SU-DHL-6 (cell line): Measurements from ENCODE around the gene NAT9.

Experiments used
- CTCF ChIP-seq: fragments of 200-600 bp; sonication (generic); IDR thresholded peaks from one replicate; pipeline ENCODE4 v1.5.1; 2017; ENCODE audit warnings: antibody characterized with exemption, mild to moderate bottlenecking, low read length, moderate library complexity; ENCODE audit not compliant: insufficient read depth, poor library complexity, severe bottlenecking
- EZH2phosphoT487 ChIP-seq: fragments of 200-600 bp; sonication (generic), shearing (Covaris generic); conservative IDR thresholded peaks from 2 replicates; pipeline ENCODE4 v1.6.1; 2018; ENCODE audit warnings: mild to moderate bottlenecking, antibody characterized with exemption, low read length, moderate library complexity, mixed read lengths

GRCh38 chr17:74759941-74760340, 16.2 kb downstream of the NAT9 start:
- TF ChIP-seq CTCF (no peak), EZH2phosphoT487 (no peak)
